Smooth muscle cell of the coronary artery (primary cell): Measurements from ENCODE around the gene OR2V2. TPM values are rescaled to one million over a fixed set of nuclear protein-coding genes. Genes with fewer than 3 reads are reported as not detected.

ENCODE experiments used
- total RNA-seq: library from RNA; depleted of rRNA; stranded (reverse); fragments of >200 nt; gene quantifications from 2 replicates; pipeline ENCODE4 v1.2.3, GENCODE V29; 2014; ENCODE audit warnings: low replicate concordance

Gene OR2V2, protein sequence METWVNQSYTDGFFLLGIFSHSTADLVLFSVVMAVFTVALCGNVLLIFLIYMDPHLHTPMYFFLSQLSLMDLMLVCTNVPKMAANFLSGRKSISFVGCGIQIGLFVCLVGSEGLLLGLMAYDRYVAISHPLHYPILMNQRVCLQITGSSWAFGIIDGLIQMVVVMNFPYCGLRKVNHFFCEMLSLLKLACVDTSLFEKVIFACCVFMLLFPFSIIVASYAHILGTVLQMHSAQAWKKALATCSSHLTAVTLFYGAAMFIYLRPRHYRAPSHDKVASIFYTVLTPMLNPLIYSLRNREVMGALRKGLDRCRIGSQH
- total RNA-seq: not detected in 2 replicates

DNA sequence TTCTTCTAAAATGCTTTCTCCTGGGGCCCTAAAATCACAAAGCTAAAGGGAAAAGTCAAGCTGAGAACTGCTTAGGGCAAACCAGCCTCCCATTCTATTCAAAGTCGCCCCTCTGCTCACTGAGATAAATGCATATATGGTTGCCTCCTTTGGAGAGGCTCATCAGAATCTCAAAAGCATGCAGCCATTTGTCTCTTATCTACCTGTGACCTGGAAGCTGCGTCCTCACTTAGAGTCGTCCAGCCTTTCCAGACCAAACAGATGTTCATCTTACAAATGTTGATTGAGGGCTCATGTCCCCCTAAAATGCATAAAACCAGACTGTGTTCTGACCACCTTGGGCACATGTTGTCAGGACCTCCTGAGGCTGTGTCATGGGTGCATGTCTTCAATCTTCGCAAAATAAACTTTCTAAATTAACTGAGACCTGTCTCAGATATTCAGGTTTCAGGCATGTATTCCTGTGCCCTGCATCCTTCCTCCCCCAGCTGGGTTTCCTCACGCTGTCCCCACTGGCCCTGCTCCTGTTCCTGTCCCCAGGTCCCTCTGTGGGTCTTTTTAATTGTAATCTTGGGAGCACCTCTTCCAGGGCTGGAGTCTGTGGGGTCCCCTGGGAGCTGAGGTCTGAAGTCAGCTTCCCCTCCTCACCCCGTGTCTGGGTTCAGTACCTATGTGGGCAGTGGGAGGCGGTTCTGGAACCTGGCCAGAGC lies at the start of gene OR2V2:
Gene OR2V2, plus strand, starts transcription at position 660 of the 710 bp plus-strand sequence. CDS start 7,357 bp downstream, outside the sequence.

DNA sequence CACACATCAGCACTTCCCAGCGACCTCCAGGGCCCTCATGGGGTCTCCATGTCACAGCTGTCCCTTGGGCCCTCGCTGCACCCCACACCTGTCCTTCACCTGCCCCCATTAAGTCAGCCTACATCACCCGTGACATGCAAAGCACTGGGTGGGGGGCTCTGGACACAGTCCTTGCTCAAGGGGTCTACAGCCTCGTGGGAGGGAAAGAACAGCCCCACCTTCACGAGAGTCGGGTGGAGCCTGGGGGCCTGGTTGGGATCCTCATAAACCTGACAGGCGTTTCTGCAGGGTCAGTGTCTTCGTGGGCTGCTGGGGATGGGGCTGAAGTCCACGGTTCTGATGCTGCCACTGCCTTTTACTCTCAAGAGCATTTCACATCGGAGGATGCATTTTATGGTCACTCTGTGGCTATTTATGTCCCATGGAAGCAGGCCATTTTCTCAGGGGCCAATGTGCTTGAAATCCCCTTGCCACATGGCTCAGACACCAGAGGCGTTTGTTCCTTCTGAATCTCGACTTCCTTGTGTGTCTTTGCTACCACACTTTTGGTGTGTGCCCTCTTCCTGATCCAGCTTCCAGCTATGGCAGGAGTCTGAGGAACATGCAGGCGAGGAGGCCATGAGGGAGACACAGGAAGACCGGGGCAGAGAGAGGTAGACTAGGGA lies 16.4 kb upstream of the OR2V2 start, which contains the start of gene OR2V1:
Gene OR2V1, minus strand, starts transcription at position 338 of the 665 bp plus-strand sequence. CDS start 5,865 bp downstream, outside the sequence.

DNA sequence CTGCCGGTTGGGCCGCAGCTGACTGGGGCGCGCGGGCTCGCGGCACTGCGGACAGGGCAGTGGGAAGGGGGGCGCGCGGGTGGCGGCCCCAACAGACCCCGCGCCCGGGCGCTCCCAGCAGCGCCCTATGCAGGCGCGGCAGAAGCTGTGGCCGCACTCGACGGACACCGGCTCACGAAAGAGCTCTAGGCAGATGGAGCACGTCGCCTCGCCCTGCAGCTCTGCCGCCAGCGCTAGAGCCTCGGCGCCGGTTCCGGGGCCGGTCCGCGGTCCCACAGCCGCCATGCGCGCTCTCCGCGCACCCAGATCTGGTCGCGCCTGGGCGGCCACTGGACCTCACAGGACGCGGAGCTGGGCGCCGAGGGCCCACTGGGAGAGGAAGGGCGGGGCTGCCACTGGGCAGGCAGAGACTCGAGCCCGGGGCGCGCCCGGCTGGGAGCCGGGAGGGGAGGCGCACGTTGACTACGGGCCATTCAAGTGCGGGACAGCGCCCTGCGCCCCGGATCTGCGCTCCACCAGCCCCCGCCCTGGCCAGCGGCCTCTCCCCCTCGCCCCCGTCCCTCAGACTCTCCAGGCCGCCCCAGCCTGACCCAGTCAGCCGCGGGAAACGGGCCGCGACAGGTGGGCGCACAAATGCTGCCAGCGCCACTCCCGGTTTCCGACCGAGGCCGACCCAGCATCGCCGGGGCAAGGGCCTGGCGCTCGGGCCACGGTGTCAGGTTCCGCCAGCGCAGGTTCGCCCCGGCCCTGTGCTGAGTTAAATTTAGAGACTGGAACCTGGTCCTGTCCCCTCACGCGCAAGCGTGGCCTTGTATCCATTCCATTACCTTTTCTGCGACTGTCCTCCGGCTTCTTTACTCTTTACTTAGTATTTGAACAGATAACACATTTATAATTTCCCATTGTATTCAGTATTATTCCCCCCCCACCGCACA lies 57.7 kb downstream of the OR2V2 start, which contains the start of gene TRIM7:
Gene TRIM7, minus strand, starts transcription at position 371 of the 935 bp plus-strand sequence. Its CDS starts 86 bp downstream, at position 285.

Other genes with a start within 250 kb of the OR2V2 start
- under 0.01 TPM in 1 of 2 replicates, not detected in the other for gene BTNL8, start 248.4 kb upstream of the OR2V2 start, total RNA-seq
- not detected in 2 replicates for gene BTNL3, start 158.7 kb upstream of the OR2V2 start, total RNA-seq
- not detected in 2 replicates for gene BTNL9, start 107.3 kb upstream of the OR2V2 start, total RNA-seq
- not detected in 2 replicates for gene OR2V1, start 16.4 kb upstream of the OR2V2 start, total RNA-seq
- gene TRIM7, start 57.6 kb downstream of the OR2V2 start, total RNA-seq: 0.47 and 2.9 TPM in 2 replicates
- 13.8 and 26.0 TPM in 2 replicates for gene TRIM41, start 75.7 kb downstream of the OR2V2 start, total RNA-seq
- 7,300 and 9,485 TPM in 2 replicates for gene RACK1, start 96.3 kb downstream of the OR2V2 start, total RNA-seq
- gene TRIM52, start 113.6 kb downstream of the OR2V2 start, total RNA-seq: 2.6 and 23.3 TPM in 2 replicates
- 0.23 TPM in 1 of 2 replicates, not detected in the other for gene OR4F3, start 219.7 kb downstream of the OR2V2 start, total RNA-seq